Karpas-422 (cell line): ENCODE data around the gene AK3. TPM values are rescaled to one million over a fixed set of nuclear protein-coding genes. Genes with fewer than 3 reads are reported as not detected.
"Not testable (repeated sequence)": the region's sequence is repeated elsewhere in the genome, so short reads cannot be mapped to it uniquely, and the experiment has no call there.

Experiments used
- DNase-seq: peaks from one replicate; pipeline ENCODE4 v3.0.0-alpha.2; 2015
- H2AFZ ChIP-seq: fragments of 200-600 bp; sonication (generic); 2 replicates; pipeline ENCODE4 v1.6.1; 2014; ENCODE audit warnings: antibody characterized with exemption, low read length, mixed read lengths
- H3K27ac ChIP-seq: fragments of 200-600 bp; sonication (generic); 2 replicates; pipeline ENCODE4 v1.5.1; 2014; ENCODE audit warnings: mild to moderate bottlenecking, low read length, moderate library complexity
- H3K27me3 ChIP-seq: fragments of 200-600 bp; sonication (generic); 2 replicates; pipeline ENCODE4 v1.6.1; 2014; ENCODE audit warnings: low read length, mixed read lengths
- H3K36me3 ChIP-seq: fragments of 200-600 bp; sonication (generic); 2 replicates; pipeline ENCODE4 v1.6.1; 2014; ENCODE audit warnings: low read length, mixed read lengths; ENCODE audit not compliant: insufficient read depth
- H3K4me1 ChIP-seq: fragments of 200-600 bp; sonication (generic); 2 replicates; pipeline ENCODE4 v1.6.1; 2014; ENCODE audit warnings: mild to moderate bottlenecking, low read length, mixed read lengths
- H3K4me2 ChIP-seq: fragments of 200-600 bp; sonication (generic); 2 replicates; pipeline ENCODE4 v1.6.1; 2014; ENCODE audit warnings: low read length, low read depth, mild to moderate bottlenecking; ENCODE audit not compliant: poor library complexity, severe bottlenecking
- H3K4me3 ChIP-seq: fragments of 200-600 bp; sonication (generic); 2 replicates; pipeline ENCODE4 v1.5.1; 2014; ENCODE audit warnings: mild to moderate bottlenecking, antibody characterized with exemption, low read length, mixed read lengths
- H3K79me2 ChIP-seq: fragments of 200-600 bp; sonication (generic); 2 replicates; pipeline ENCODE4 v1.6.1; 2014; ENCODE audit warnings: mild to moderate bottlenecking, low read length, mixed read lengths
- H3K9ac ChIP-seq: fragments of 200-600 bp; sonication (generic); 2 replicates; pipeline ENCODE4 v1.6.0; 2014; ENCODE audit warnings: low read length
- H3K9me2 ChIP-seq: fragments of 200-600 bp; sonication (generic), shearing (Covaris generic); replicated peaks from 2 replicates; pipeline ENCODE4 v1.6.0; 2014; ENCODE audit warnings: mild to moderate bottlenecking, low read length, moderate library complexity; ENCODE audit not compliant: insufficient read depth
- H3K9me3 ChIP-seq: fragments of 300-700, 200-600 bp; sonication (generic); 2 replicates; pipeline ENCODE4 v1.6.1; 2014; ENCODE audit warnings: low read length, mixed read lengths
- H4K20me1 ChIP-seq: fragments of 200-600 bp; sonication (generic); 2 replicates; pipeline ENCODE4 v1.6.1; 2014; ENCODE audit warnings: mild to moderate bottlenecking, antibody characterized with exemption, low read length, low read depth; ENCODE audit not compliant: insufficient read depth
- total RNA-seq: library from RNA; depleted of rRNA; stranded (reverse); fragments of >200 nt; shearing (Covaris generic); gene quantifications from 2 replicates; pipeline ENCODE4 v1.2.3, GENCODE V29; 2014; ENCODE audit warnings: low replicate concordance

AK3 gene
- total RNA-seq, 1 experiment from 2014 or later = 67.3 TPM

- no peak overlapping the region for H3K4me2 ChIP-seq
- no peak overlapping the region for H2AFZ ChIP-seq
These were observed 19.1 kb upstream of the AK3 start for GRCh38 chr9:4760122-4760521.

DNA sequence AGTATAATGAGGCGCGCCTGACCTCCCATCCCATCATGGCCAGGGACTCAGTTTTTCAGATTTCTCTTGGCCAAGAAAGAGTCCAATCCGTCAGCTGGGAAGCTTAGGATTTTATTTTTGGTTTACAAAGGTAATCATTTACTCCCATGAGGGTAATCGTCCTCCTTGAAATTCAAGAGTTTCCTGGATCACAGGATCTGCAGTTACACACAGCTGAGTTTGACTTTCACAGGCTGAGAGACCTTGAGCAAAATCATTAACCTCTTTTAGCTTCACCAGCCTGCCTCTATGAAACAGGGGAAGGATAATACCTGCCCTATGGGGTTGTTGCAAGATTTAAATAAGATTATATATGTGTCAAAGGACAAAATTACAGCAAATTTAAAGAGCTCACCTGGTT, 15.4 kb upstream of the AK3 start:
- Histone ChIP-seq H3K4me2 (no peak overlapping the region), H3K9ac (no peak overlapping the region), H3K27ac (no peak overlapping the region)

More at GRCh38 chr9:4760122-4760521, 19.1 kb upstream of the AK3 start:
- Histone ChIP-seq H3K4me3 (no peak overlapping the region), H3K9me2 (no peaks in the 10 kb centered on the region), H3K27me3 (no peaks in the 10 kb centered on the region), H3K27ac (no peak overlapping the region), H3K36me3 (no peaks in the 10 kb centered on the region), H3K9me3 (no peaks in the 10 kb centered on the region), H3K79me2 (no peaks in the 10 kb centered on the region), H4K20me1 (no peaks in the 10 kb centered on the region), H3K9ac (no peak overlapping the region), H3K4me1 (peaks cover 15% of the 10 kb centered on the region)
- no peak for DNase-seq

DNA sequence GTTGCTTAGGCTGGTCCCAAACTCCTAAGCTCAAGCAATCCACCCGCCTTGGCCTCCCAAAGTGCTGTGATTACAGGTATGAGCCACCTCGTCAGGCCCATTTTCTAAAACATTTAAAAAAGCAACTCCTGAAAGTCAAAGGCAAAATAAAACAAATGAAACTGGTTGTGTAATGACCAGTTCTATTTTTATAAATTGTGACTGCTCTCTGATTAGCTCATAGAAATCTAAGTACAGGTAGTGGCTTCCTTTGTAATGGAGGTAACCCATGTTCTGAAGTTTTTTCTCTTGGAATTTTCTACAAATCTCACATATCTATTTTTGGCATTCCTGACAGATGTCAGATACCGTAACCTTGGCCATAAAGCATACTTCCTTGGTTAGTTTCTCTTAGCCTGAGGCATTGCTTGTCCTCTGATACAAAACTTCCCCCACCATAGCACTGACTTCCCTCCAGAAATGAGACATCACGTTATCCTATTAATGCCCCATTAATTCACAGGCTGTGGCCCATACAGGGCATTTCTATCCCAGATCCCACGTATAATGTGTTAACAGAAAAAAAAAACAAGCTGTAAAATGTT, 14.1 kb upstream of the AK3 start:
- H4K20me1 ChIP-seq = no peaks in the 10 kb centered on the region
- H3K9me3 ChIP-seq = no peaks in the 10 kb centered on the region
- no peaks in the 10 kb centered on the region for H3K27me3 ChIP-seq
- no peak overlapping the region for H3K4me2 ChIP-seq
- no peak overlapping the region for H2AFZ ChIP-seq
- H3K4me1 ChIP-seq = no peaks in the 10 kb centered on the region
- no peaks in the 10 kb centered on the region for H3K9me2 ChIP-seq
- no peak overlapping the region for H3K27ac ChIP-seq
- H3K36me3 ChIP-seq = no peaks in the 10 kb centered on the region
- no peak overlapping the region for H3K4me3 ChIP-seq
- no peak overlapping the region for H3K9ac ChIP-seq
- no peak for DNase-seq
- H3K79me2 ChIP-seq = no peaks in the 10 kb centered on the region

More for the DNA sequence above, 15.4 kb upstream of the AK3 start:
- Histone ChIP-seq H2AFZ (no peak overlapping the region), H4K20me1 (no peaks in the 10 kb centered on the region), H3K4me1 (no peaks in the 10 kb centered on the region), H3K9me2 (no peaks in the 10 kb centered on the region), H3K9me3 (no peaks in the 10 kb centered on the region), H3K36me3 (no peaks in the 10 kb centered on the region), H3K4me3 (no peak overlapping the region), H3K79me2 (no peaks in the 10 kb centered on the region), H3K27me3 (no peaks in the 10 kb centered on the region)
- DNase-seq = no peak

DNA sequence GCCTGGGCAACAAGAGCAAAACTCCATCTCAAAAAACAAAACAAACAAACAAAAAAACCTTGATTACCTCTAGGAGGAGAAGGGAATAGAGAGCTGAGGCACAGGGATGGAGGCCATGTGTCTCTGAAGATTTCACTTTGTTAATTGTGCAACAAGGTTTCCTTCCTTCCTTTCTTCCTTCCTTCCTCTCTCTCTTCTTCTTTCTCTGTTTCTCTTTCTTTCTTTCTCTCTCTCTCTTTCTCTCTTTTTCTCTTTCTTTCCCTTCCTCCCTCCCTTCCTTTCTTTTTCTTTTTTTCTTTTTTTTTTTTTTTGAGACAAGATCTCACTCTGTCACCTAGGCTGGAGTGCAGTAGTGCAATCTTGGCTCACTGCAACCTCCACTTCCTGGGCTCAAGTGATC, 13.5 kb upstream of the AK3 start:
- H3K9me3 ChIP-seq, H3K9ac ChIP-seq, H3K36me3 ChIP-seq, H3K27ac ChIP-seq, H4K20me1 ChIP-seq, H3K4me2 ChIP-seq, H3K4me3 ChIP-seq, DNase-seq, H3K9me2 ChIP-seq, H3K27me3 ChIP-seq, H2AFZ ChIP-seq, H3K4me1 ChIP-seq, H3K79me2 ChIP-seq: not testable (repeated sequence)

DNA sequence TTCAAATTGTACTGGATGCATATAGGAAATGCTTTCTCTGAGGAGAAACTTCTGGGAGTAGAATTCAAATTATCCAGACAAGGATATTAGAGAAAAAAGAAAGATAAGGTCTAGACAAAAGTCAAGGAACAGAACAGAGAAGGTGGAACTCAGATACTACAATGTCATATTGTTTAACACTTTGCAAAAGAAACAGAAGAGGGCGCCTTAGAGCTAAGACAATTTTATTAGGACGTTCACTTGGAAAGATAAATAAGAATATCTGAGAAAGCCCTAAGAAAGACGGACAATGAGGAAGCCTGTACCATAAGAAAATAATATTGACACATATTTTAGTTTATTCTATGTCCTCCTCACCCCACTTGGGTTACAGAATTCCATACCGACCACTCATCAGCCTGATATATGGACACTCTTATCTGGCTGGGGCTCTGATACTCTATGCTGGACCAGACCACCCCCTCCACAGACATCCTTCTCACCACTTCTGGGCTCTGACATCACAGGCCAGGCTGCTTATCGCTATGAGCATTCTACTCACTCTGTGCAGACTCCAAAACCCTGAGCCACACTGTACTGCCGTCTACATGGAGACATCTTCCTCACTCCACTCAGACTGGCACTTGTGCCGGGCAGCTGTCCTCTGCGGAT, 9.1 kb upstream of the AK3 start:
- Histone ChIP-seq H3K4me2 (no peak overlapping the region), H3K79me2 (no peaks in the 10 kb centered on the region), H3K9me2 (no peaks in the 10 kb centered on the region), H2AFZ (no peak overlapping the region), H3K36me3 (no peaks in the 10 kb centered on the region), H3K4me3 (no peak overlapping the region), H3K9ac (no peak overlapping the region), H3K4me1 (no peaks in the 10 kb centered on the region), H4K20me1 (no peaks in the 10 kb centered on the region), H3K9me3 (no peaks in the 10 kb centered on the region), H3K27me3 (no peaks in the 10 kb centered on the region), H3K27ac (no peak overlapping the region)
- peak; percentile 81 for DNase-seq

DNA sequence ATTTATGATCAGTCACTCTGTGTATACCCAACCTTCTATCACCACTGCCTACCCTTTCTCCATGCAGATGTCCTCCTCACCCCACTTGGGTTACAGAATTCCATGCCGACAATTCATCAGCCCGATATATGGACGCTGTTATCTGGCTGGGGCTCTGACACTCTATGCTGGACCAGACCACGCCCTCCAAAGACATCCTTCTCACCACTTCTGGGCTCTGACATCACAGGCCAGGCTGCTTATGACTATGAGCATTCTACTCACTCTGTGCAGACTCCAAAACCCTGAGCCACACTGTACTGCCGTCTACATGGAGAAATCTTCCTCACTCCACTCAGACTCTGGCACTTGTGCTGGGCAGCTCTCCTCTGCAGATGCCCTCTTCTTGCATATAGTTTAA, 7.6 kb upstream of the AK3 start:
- Histone ChIP-seq H2AFZ (no peak overlapping the region), H3K27ac (no peak overlapping the region), H3K79me2 (no peaks in the 10 kb centered on the region), H3K4me2 (no peak overlapping the region), H4K20me1 (no peaks in the 10 kb centered on the region), H3K9me2 (no peaks in the 10 kb centered on the region), H3K27me3 (no peaks in the 10 kb centered on the region), H3K9me3 (no peaks in the 10 kb centered on the region), H3K36me3 (no peaks in the 10 kb centered on the region), H3K9ac (no peak overlapping the region), H3K4me1 (no peaks in the 10 kb centered on the region), H3K4me3 (no peak overlapping the region)
- DNase-seq = no peak

DNA sequence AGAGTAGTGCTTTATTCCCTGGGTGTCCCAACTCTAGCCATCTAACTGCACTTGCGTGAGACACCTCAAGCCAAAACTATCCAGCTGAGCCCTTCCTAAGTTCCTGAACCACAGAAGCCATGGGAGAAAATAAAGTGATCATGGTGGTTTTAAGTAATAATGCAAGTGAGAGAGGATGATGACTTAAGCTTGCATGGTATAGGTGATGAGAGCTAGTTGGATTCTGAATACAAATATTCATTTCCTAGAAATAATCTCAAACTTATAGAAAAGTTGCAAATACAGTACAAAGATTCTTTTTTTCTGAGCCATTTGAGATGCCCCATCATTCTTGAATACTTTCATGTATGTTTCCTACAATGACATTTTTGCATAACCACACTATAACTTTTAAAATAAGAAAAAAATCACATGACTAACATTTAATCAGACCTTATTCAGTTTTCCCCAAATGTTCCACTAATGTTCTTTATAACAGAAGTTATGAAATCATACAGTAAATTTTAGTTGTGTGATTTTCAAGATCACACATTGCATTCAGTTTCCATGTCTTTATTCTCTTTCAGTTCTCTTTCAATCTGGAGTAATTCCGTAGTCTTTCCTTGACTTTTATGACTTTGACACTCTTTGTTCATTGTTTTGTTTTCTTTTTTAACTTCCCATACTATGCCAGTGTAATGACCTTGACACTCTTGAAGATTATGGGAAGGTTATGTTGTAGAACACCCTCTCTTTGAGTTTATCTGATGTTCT, 5.5 kb upstream of the AK3 start:
- H3K27me3 ChIP-seq = 0 out of 2 replicates have a peak, but pooled peaks cover 2% of the 10 kb centered on the region
- no peaks in the 10 kb centered on the region for H3K9me2 ChIP-seq
- H3K27ac ChIP-seq = no peak overlapping the region
- no peaks in the 10 kb centered on the region for H3K36me3 ChIP-seq
- H4K20me1 ChIP-seq = no peaks in the 10 kb centered on the region
- no peaks in the 10 kb centered on the region for H3K9me3 ChIP-seq
- H3K4me2 ChIP-seq = no peak overlapping the region
- no peaks in the 10 kb centered on the region for H3K79me2 ChIP-seq
- no peak overlapping the region for H3K4me3 ChIP-seq
- H3K4me1 ChIP-seq = peaks cover 8% of the 10 kb centered on the region
- no peak overlapping the region for H2AFZ ChIP-seq
- no peak overlapping the region for H3K9ac ChIP-seq
- no peak for DNase-seq

DNA sequence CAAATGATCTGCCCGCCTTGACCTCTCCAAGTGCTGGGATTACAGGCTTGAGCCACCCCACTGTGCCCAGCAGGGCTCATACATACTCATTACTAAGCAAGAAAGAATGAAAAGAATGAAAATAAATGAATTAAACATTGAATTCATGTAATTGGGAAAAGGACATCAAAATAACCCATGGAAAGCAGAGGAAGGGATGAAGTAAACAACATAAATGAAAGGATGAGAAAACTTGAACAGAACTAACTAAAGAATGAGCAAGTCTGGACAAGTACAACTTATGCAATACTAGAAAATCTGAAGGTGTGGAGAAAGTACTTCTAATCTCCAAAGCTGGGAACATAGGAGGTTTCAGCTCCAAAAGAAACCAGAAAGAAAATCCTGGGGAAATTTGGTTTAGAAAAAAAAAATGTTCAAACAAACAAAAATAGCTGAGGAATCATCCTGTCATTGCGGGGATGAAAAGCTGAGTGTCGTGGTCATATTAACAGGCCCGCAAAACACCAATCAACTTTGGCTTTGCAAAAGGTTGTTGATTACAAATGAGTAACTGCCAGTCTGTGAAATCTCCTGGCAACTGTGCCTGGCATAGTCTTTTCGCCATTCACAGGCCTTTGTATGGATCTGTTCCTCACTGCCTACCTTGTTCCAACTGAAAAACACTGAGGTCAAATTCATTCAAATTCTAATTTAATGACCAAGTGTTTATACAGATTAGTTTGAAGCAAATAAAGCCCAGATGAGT, 2.3 kb upstream of the AK3 start:
- Histone ChIP-seq H3K9ac (no peak overlapping the region), H4K20me1 (peaks cover 6% of the 10 kb centered on the region; the same call in 1 of the 2 replicates), H3K4me1 (peaks cover 25% of the 10 kb centered on the region), H3K9me2 (no peaks in the 10 kb centered on the region), H2AFZ (no peak overlapping the region), H3K4me2 (no peak overlapping the region), H3K27me3 (0 out of 2 replicates have a peak, but pooled peaks cover 3% of the 10 kb centered on the region), H3K36me3 (no peaks in the 10 kb centered on the region), H3K27ac (no peak overlapping the region), H3K4me3 (no peak overlapping the region), H3K79me2 (peaks cover 26% of the 10 kb centered on the region), H3K9me3 (no peaks in the 10 kb centered on the region)
- no peak for DNase-seq
